A673 (cell line): ENCODE data around the gene EXOC3L1. TPM values are rescaled to one million over a fixed set of nuclear protein-coding genes. Genes with fewer than 3 reads are reported as not detected.
A peak's percentile ranks its signal among the peaks of the same experiment; 100 is the strongest.

ENCODE experiments used
- BruUV-seq: library from RNA; stranded (reverse); fragments of 400-500 nt; replicated peaks from 2 replicates; lab custom pipeline; 2021; lab: Mats Ljungman, UMichigan
- CTCF ChIA-PET: fragments of 300-600 bp; sonication (Branson Sonifier 250); formaldehyde crosslinking; loops from one replicate; lab custom pipeline; 2022; ENCODE audit warnings: antibody characterized with exemption; lab: Charles Lee
- POLR2A ChIA-PET: fragments of 300-600 bp; sonication (Branson Sonifier 250); formaldehyde crosslinking; loops from one replicate; lab custom pipeline; 2022; ENCODE audit warnings: antibody characterized with exemption; ENCODE audit not compliant: low non-redundant PET; lab: Charles Lee
- DNase-seq: peaks from one replicate; pipeline ENCODE4 v3.0.0-alpha.2; 2015; ENCODE audit warnings: low spot score
- H3K27ac ChIP-seq: fragments of 200-600 bp; sonication (generic); 2 replicates; pipeline ENCODE4 v1.5.1; 2016; ENCODE audit warnings: mixed run types, low read depth, mild to moderate bottlenecking, mixed read lengths, antibody characterized with exemption, low read length; ENCODE audit not compliant: poor library complexity, severe bottlenecking
- H3K27me3 ChIP-seq: fragments of 200-600 bp; sonication (generic); replicated peaks from 2 replicates; pipeline ENCODE4 v1.6.1; 2017; ENCODE audit warnings: mixed run types, low read depth, mild to moderate bottlenecking, mixed read lengths, antibody characterized with exemption, low read length; ENCODE audit not compliant: insufficient read depth, poor library complexity
- H3K36me3 ChIP-seq: fragments of 200-600 bp; sonication (generic); 2 replicates; pipeline ENCODE4 v1.6.1; 2016; ENCODE audit warnings: mixed run types, mild to moderate bottlenecking, mixed read lengths, antibody characterized with exemption, low read length; ENCODE audit not compliant: insufficient read depth, poor library complexity, severe bottlenecking
- H3K4me1 ChIP-seq: fragments of 200-600 bp; sonication (generic); 2 replicates; pipeline ENCODE4 v1.6.1; 2017; ENCODE audit warnings: mixed run types, mild to moderate bottlenecking, mixed read lengths, antibody characterized with exemption, low read length; ENCODE audit not compliant: insufficient read depth, poor library complexity, severe bottlenecking
- H3K4me3 ChIP-seq: fragments of 200-600 bp; sonication (generic); 2 replicates; pipeline ENCODE4 v1.5.1; 2016; ENCODE audit warnings: low read depth, mixed run types, mild to moderate bottlenecking, mixed read lengths, low read length; ENCODE audit not compliant: poor library complexity, severe bottlenecking
- H3K9me3 ChIP-seq: fragments of 200-600 bp; sonication (generic); 2 replicates; pipeline ENCODE4 v1.6.1; 2016; ENCODE audit warnings: mixed run types, low read depth, mild to moderate bottlenecking, mixed read lengths, antibody characterized with exemption, low read length; ENCODE audit not compliant: poor library complexity, severe bottlenecking
- CTCF ChIP-seq: fragments of 300-800, 200-600 bp; sonication (generic); conservative IDR thresholded peaks from 2 replicates; pipeline ENCODE4 v1.5.1; 2017; ENCODE audit warnings: low read depth, mild to moderate bottlenecking, antibody characterized with exemption, low read length, moderate library complexity, mixed read lengths
- EZH2 ChIP-seq: fragments of 200-600 bp; sonication (generic); IDR thresholded peaks from 2 replicates; pipeline ENCODE4 v1.6.1; 2017; ENCODE audit warnings: borderline replicate concordance, low read depth, mild to moderate bottlenecking, mixed read lengths, antibody characterized with exemption, low read length; ENCODE audit not compliant: poor library complexity, severe bottlenecking
- intact Hi-C: fragments of 100-400 bp; cut with micrococcal nuclease; formaldehyde crosslinking; loops from one replicate; pipeline ENCODE4 v1.10.0; 2022; ENCODE audit not compliant: unreplicated experiment
- total RNA-seq: library from RNA; stranded (reverse); gene quantifications from 2 replicates; pipeline ENCODE4 v1.2.3, GENCODE V29; 2021

EXOC3L1 gene
- total RNA-seq, 1 experiment from 2014 or later: 0.32 TPM

GRCh38 chr16:67228034-67228785, 38.3 kb upstream of the EXOC3L1 start:
- no peak for TF ChIP-seq EZH2
- no peak for TF ChIP-seq CTCF
- Histone ChIP-seq H3K4me3 (peak overlapping the region; percentile 89), H3K9me3 (no peaks in the 10 kb centered on the region), H3K27me3 (no peaks in the 10 kb centered on the region), H3K4me1 (peaks cover 17% of the 10 kb centered on the region), H3K36me3 (peaks cover 47% of the 10 kb centered on the region), H3K27ac (no peak overlapping the region)
- ChIA-PET POLR2A (no interaction called here), CTCF (no interaction called here)
- no peak for DNase-seq
- no TSS peak for BruUV-seq
- intact Hi-C loops: no loop called here

GRCh38 chr16:67227567-67227921, 37.6 kb upstream of the EXOC3L1 start:
- ChIA-PET POLR2A (no interaction called here), CTCF (interaction anchor here (0.6 to 1.4 kb wide), 2 partner anchors 20 to 209 kb away, joined by 3 to 4 read pairs; no protein-coding TSS in a partner anchor)
- peak overlapping the region; percentile 60 for H3K27ac ChIP-seq
- H3K4me3 ChIP-seq: peak overlapping the region; percentile 89
- BruUV-seq: no TSS peak
- DNase-seq: no peak
- H3K9me3 ChIP-seq: no peaks in the 10 kb centered on the region
- H3K27me3 ChIP-seq: no peaks in the 10 kb centered on the region
- no peak for TF ChIP-seq CTCF
- TF ChIP-seq EZH2: no peak
- H3K4me1 ChIP-seq: peaks cover 17% of the 10 kb centered on the region
- H3K36me3 ChIP-seq: peaks cover 43% of the 10 kb centered on the region
- intact Hi-C loops: loop anchor here (2.0 kb wide), 1 partner anchor 67 kb away; no protein-coding TSS in a partner anchor

- H3K27me3 ChIP-seq: no peaks in the 10 kb centered on the region
- peak; percentile 99 for DNase-seq
- BruUV-seq: no TSS peak
- H3K36me3 ChIP-seq: peaks cover 39% of the 10 kb centered on the region
- H3K4me3 ChIP-seq: peak within 1 kb of the TSS; percentile 89
- peak within 1 kb of the TSS; percentile 60 for H3K27ac ChIP-seq
- intact Hi-C loops: loop anchor here (2.0 kb wide), 1 partner anchor 66 kb away; no protein-coding TSS in a partner anchor
- H3K9me3 ChIP-seq: no peaks in the 10 kb centered on the region
- no peak for TF ChIP-seq EZH2
- TF ChIP-seq CTCF: peak; percentile 30; the same call in 1 of the 2 replicates
- peaks cover 17% of the 10 kb centered on the region for H3K4me1 ChIP-seq
- ChIA-PET CTCF (interaction anchor here (0.6 to 1.4 kb wide), 3 partner anchors 19 to 209 kb away, joined by 3 to 4 read pairs (median 3); no protein-coding TSS in a partner anchor), POLR2A (interaction anchor here (0.6 kb wide), 1 partner anchor 54 kb away, joined by 3 read pairs; no protein-coding TSS in a partner anchor)
Measured at GRCh38 chr16:67226804-67227566, 37.0 kb upstream of the EXOC3L1 start, which contains the start of gene TMEM208. Gene TMEM208, plus strand, starts transcription at chr16:67227130. Its CDS starts 89 bp downstream, at chr16:67227219.
